GM19193 (cell line): ENCODE data around the gene ATXN7.

Experiments
- POLR2A ChIP-seq: IDR thresholded peaks from 4 replicates; pipeline ENCODE4 v1.6.1; 2011; ENCODE audit not compliant: insufficient read depth, insufficient read length; ENCODE audit errors: extremely low read depth

The ATXN7 gene

DNA sequence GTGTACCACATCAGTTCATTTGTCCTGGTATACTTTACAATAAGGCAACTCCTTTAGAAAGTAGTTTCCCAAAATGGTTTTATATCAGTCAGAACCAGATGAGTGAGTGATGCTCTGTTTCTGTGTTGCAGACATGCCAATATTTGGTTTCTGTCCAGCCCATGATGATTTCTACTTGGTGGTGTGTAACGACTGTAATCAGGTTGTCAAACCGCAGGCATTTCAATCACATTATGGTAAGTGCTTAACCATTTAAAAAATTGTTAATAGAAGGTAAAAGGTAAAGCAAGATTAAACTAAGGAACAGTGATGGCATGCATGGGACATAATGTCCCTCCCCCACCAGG lies 88.6 kb downstream of the ATXN7 start:
- TF ChIP-seq POLR2A: no peak

DNA sequence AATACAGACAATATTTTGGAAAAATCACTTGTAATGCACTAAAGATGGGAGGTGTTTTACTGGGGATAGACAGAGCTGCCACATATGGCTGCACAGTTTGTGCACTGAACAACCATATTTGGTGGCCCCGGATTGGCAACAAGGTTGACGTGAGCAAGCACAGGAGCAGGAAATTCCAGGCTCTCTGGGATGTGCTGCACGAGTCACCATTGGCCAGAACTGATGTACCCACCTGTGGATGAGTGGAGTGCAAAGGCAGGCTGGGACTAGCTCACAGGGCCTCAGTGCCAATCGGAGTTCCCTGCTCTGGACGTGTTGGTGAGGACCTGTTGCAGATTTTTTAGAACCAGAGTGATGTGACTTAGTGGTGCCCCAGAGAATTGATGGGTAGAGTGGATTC lies 90.5 kb downstream of the ATXN7 start:
- TF ChIP-seq POLR2A: no peak

DNA sequence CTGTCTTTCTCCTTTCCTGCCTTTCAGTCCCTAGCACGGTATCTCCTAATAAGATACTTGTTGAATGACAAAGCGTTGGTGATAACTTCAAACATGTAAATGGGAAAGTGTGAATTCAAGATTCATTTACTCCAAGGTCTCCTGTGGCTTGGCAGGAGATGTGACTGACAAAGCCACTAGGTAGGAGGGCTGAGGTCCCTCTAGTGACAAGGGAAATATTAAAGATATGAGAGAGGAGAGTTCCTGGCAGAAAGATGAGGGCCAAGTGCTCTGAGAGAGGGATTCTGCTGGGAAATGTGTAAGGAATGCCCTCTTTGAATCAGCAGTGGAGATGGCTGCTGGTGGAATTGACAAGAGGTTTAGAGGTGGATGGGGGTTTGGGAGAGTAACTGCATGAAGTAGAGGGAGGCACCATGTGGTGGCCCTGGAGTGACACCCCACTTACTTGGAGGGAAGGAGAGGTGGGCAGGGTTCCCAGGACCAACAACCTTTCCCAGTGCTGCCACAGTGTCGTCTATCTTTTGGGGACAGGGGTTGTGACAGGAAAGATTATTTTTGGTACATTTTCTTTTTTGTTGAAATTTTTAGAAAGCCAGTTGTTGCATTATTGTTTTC lies 91.5 kb downstream of the ATXN7 start:
- TF ChIP-seq POLR2A: no peak

DNA sequence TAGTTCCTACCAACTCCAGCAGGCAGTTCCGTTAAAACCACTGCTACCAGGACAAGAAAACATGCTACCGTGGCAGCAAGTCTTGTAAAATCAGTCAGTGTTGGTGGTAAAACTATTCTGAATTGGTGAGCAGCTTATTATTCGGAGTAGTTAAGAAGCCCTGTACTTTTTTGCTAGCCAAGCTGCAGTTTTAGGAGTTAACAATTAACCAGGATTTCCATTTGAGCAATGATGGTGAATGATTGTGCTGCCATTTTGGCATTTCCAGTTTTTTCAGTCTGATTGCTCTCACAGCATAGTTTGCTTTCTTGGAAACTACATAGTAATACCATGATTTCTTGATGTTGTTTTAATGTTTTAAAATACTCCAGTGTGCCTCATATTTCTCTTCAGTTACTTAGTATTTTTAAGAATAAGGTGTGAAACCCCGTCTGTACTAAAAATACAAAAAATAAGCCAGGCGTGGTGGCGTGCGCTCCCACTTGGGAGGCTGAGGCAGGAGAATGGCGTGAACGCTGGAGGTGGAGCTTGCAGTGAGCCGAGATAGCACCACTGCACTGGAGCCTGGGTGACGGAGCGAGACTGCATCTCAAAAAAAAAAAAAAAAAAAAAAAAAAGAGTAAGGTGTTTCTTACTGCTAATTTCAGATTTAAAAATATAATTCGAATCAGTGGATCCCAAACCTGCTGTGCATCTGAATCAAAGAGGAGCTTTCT lies 92.3 kb downstream of the ATXN7 start:
- TF ChIP-seq POLR2A: no peak

DNA sequence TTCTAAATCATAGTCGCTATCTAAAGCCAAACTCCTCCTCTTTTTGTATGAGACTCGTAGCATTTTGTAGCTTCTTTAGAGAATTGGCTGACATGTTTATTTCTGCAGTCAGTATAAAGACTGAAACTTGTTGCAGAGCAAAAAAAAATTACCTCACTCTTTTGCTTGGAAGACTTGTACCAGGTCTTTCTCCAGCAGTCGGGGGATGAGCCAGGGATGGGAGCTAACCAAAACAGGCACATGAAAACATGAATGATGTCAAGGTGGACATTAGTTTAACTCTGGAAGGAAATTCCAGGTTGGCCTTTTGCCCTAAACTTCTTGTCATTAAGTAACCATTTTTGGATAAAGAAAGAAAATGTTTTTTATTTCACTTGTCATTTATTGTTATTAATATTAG lies 95.5 kb downstream of the ATXN7 start:
- TF ChIP-seq POLR2A: no peak

DNA sequence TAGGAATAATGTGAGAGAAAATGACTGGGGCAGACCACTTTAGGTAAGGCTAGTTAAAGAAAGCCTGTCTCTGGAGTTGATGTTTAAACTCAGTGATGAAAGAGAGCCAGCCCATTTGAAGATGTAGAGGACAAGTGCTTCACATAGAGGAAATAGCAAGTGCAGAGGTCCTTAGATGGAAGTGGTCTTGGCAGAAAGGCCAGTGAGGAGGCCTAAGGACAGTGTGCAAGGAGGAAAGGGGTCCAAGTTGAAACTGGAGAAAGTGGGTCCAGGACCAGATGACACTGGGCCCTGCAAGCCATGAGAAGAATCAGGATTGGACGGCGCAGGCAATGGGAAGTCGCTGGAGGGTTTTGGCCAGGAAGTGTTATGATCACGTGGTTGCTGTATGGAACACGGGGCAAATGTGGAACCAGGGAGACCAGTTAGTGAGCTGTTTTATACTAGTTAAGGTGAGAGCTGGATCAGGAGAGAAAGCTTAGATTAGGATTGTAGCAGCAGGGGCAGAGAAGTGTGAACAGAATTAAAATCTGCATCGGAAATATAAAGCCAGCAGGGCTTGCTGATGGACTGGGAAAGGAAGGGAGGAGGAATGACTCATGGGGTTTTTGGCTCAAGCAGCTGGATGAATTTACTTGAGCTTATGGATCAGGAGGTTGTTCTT lies 96.5 kb downstream of the ATXN7 start:
- no peak for TF ChIP-seq POLR2A

DNA sequence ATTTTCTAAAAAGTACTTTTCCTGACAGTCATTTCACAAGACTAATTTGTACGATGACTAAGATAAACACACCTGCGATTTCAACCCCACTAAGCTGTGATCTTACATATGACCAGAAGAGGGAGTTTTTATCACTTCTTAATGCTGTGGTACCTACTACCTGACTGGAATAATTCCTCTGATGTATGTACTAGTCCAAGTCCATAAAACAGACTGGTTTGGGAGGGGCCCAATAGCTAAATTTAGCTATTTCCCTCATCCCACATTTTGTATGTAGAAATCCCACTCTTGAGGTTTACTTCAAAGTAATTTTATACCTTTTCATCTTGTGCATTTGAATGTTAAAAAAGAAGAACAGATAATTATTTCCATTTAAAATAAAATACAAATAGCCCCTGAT lies 98.2 kb downstream of the ATXN7 start:
- TF ChIP-seq POLR2A: no peak

DNA sequence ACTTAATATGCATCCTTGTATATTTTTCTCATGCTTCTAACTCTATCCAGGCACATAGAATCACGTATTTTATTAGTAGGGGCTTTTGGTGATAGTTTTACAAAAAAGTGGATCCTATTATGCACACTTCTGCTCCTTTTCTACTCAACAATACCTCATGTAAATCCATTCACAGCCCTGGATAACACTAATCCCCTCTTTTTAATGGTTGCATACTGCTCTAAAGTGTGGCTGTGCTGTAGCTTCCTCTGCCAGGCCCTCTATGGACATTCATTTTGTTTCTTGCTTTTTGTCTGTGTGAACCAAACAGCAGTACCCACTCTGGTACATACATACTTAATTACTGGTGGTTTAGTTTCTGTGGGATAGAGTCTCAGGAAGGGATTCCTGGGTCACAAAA lies 99.8 kb downstream of the ATXN7 start:
- TF ChIP-seq POLR2A: no peak

DNA sequence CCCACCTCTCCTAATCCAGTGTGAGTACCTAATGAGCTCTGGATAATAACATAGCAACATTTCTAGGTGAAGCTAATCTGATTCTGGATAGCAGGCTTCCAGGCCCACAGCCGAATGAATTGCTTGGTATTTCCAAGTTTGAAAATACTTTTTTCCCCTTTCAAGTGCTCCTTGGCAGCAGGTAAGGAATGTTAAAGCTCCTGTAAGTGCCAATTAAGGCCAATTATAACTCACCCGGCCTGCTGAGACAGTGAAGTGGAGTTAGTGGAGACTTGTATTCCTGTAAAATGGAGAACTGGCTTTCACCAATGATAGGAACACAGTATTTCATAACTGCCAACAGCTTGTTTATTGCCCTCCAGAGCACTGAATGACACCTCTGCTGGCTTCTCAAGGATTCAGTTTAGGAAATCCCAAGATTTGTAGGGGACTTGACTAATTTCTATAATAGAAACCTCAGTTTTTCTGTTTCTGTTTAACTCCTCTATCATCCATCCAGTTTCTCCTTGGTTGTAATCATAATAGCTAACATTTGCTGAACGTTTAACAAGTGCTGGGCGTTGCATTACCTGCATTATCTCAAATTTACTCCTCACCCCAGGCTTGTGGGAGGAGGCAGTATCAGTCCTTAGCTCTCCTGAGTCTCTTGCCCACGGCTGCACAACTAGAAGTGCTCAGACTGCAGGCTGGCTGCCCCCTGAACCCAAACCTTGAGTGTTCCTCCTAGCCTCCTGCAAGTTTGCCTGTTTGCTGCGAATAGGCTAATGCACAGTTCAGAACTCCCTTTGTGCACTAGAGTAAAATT lies 101.2 kb downstream of the ATXN7 start:
- no peak for TF ChIP-seq POLR2A

DNA sequence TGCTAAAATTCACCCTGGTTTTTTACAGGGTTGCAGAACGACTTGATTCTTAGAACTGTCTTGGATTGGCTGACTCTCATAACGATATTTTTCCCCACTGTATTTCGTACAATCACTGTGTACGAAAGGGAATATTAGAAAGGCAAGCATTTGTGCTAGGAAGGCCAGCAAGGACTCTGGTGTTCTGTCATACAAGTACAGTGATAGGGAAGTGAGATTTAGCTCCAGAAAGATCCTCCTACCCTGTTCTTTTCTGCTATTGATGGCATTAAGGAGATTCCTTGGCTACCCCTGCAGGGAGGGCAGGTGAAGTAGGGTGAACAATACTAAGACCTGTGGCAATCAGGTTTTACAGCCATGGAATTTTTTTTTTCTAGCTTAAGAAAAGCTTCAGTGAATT lies 102.3 kb downstream of the ATXN7 start:
- no peak for TF ChIP-seq POLR2A

DNA sequence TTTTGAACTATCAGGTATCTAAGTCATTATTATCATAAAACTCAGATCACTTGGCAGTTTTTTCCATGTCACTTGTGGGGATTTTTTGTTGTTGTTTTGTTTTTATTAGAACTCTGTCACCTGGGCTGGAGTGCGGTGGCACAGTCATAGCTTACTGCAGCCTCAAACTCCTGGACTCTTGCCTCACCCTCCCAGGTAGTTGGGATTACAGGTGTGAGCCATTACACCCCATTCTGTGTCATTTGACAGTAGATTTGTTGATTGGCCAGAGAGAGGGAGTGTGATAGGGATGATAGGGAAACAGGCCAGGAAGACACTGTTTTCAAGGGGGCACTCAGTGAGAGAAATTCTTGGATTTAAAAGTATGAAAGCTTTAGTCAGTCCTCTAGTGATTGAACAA lies 103.2 kb downstream of the ATXN7 start:
- TF ChIP-seq POLR2A: no peak

DNA sequence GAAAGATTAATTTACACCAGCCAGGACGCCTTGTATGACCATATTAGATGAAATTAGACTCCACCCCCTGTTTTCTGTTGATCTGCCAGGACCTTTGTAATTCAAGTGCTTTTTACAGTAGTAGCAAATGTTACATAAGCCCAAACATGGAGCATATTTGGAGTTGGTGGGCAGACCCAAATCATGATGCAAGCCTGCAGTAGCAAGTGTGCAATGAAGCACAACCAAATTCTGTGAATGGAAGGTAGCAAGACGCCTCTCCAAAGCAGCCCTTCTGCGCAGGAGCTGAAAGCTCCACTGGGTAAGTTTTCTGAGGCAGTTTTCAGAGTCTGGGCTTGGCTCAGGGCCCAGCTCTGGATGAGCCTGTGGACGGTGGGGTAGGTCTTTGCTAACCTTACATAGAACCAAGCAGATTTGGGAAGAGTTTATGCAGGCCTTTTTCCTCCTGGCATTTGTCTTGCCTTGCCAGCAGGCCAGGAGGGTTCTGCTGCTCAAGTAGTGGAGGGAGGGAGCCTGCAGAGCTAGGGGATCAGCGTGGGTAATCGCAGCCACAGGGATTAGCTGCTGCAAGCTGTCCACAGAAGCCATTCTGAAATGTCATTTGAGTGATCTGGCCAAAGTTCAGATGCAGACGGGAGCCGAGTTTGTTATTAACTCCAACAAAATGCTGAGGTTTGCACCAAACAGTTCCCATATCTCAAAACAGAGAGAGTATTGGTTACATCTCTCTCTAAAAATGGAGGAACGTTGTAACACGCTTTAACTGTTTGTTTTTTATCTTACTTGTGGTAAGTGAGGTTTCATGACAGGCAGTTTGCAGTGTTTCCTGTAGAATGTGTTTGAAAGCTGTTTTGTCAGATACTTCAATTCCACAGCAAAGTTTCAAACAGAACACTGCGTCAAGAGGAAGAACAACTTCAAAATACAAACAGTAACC lies 104.3 kb downstream of the ATXN7 start:
- TF ChIP-seq POLR2A: no peak

DNA sequence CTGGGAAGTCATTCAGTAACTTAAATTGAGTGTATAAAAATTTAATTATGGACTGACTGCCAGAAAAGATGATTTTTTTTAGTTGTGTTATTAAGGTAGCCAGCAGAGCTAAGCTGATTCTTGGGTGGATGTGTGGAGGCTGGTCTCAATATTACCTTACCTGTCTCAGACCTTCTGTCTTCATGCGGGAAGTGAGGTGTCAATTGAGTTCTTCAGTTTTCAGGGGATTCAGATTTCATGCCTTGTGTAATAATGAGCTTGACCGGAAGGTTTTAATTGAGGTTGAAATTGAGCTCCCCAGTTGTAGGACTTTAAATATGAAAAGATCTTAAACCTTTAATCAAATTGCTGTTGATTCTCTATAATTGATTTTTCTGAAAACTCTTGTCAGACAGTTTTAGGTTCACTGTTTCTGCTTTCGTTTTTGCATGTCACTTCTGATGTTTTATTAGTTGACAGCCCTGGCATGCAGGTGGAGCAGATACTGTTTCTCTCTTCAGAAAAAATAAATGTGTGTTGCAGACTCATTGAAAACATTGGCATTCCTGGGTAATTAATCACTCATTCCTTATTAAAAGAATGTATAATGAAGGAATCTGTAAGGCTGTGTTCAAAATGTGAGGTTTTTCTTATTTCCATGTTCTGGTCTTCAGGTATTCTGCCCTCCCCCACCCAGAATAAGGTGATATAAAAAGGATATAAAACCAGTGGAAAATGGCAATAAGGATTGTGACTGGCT lies 105.1 kb downstream of the ATXN7 start:
- no peak for TF ChIP-seq POLR2A

DNA sequence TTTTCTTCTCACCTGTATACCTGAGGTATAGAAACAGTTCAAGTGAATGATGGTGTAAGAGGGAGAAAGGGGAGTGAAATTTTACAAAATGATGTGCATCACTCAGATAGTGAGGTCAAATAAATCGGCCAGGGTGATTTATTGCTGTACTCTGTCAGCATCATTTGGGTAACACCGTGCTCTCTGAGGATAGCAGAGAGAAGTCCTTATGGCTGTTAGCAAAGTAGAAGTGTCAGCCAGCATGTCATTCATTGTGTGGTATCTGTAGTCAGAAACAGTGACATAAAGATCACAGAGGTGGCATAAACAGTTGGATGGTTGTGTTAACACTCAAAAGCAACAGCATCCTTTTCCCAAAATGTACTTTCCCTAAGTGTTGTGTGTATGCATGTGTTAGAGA lies 106.2 kb downstream of the ATXN7 start:
- TF ChIP-seq POLR2A: no peak

DNA sequence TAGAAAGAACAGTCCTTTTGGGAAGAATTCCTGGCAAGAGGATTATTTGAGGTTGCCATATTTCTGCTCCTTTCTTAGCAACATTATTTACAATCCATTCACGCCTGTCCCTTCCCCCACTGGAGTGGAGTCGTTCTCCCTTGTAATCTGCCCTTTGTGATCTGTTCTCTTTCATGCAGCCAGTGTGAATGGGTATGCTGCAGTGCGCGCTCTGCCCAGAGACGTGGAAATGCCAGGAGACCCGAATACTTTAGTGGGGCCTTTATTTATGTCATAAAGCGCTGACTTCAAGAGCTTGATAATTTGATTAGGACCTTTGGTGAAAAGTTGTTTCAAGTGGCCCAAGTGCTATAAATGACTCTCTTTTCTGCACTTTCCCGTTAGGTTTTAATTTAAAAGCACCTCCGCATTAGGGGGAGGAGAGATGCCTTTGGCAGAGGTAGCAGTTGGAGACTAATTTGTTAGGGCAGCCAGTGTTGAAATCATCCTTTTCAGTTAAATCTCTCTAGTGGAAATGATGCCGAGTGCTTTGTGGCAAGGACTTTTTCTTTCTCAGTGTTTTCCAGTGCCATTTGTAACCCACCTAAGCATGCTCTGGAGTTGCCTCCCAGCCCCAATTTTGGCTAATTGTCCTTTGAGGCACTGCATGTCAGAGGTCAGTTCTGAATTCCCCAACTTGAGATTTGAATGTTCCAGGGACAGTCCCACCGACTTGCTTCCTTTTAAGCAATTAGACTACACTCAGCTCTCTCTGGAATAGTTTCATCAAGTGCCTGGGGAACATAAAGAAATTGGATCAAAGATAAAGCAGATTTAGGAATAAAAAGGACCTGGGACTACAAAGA lies 107.2 kb downstream of the ATXN7 start:
- no peak for TF ChIP-seq POLR2A
